Epithelial cell of proximal tubule (primary cell): ENCODE results near the gene BCKDK. TPM values are rescaled to one million over a fixed set of nuclear protein-coding genes. Genes with fewer than 3 reads are reported as not detected.

Experiments used
- DNase-seq: peaks from one replicate; pipeline ENCODE4 v3.0.0-alpha.2; 2011; ENCODE audit warnings: low read depth
- H3K4me3 ChIP-seq: 2 replicates; pipeline ENCODE4 v1.5.1; 2011; ENCODE audit warnings: low read depth, mild to moderate bottlenecking, low read length
- CTCF ChIP-seq: conservative IDR thresholded peaks from 2 replicates; pipeline ENCODE4 v1.5.1; 2012; ENCODE audit warnings: low read depth, mild to moderate bottlenecking, low read length
- total RNA-seq: library from RNA; depleted of rRNA; stranded (reverse); fragments of >200 nt; gene quantifications from 2 replicates; pipeline ENCODE4 v1.2.3, GENCODE V29; 2015

The BCKDK gene
- total RNA-seq, 1 donor from 2014 or later: 78.2 TPM

GRCh38 chr16:31080756-31081419, 27.3 kb upstream of the BCKDK start:
- DNase-seq: no peak
- no peak for TF ChIP-seq CTCF
- no peak overlapping the region for H3K4me3 ChIP-seq

DNA sequence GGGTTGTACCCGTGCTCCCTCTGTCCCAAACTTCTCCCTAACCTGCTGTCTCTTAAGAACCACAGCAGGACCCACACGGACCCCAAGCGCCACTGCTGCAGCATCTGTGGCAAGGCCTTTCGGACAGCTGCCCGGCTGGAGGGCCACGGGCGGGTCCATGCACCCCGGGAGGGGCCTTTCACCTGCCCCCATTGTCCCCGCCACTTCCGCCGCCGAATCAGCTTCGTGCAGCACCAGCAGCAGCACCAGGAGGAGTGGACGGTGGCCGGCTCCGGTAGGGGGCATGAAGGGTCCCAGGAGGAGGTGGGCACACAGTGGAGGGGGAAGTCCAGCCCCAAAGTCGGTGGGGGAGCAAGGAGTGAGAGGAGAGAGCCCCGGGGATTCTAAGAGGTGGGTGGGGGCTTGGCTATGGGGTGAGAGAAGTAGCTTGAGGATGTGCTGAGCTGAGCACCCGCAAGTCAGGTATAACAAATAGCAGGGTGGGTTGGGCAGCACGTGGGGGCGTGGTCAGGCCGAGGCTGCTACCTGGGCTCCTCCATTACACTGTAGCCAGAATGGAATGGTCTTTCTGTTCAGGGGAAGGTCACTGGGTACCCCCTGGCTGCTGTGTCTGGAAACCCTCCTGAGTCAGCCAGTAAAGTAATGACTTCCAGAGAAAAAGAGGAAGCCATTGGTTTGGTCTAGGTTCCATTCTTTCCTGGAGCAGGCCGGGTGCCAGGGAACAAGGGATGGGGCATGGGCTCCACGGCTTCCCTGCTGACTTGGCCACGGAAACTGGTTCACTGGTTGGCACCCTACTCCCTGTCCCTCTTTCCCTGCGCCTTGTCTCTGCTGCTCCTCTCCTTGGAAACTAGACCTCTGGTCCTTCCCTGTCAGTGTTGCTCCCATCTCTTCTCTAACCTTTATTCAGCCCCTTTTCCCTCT, 26.5 kb upstream of the BCKDK start:
- no peak overlapping the region for H3K4me3 ChIP-seq
- no peak for DNase-seq
- no peak for TF ChIP-seq CTCF

- no peak overlapping the region for H3K4me3 ChIP-seq
- TF ChIP-seq CTCF: no peak
- DNase-seq: no peak
Measured at GRCh38 chr16:31082368-31083045, 25.7 kb upstream of the BCKDK start.

DNA sequence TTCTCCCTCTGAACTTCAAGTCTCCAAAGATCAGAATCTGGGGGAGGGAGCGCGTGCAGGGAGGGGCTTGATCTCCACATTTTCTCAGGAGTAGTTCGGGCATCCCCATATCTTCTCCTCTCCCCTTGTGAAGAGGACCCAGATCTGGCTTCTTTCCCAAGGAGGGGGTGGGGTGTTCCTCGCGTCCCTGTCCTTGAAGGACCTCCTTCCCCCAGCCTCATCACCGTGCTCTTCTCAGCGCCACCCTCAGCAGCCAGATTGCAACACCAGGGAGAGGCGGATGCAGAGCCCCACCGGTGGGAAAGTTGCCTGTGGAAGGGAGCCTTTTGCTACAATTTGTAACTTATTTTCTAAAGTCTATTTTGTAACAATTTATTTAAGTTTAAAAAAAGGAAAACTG, 25.1 kb upstream of the BCKDK start:
- H3K4me3 ChIP-seq: no peak overlapping the region
- TF ChIP-seq CTCF: no peak
- no peak for DNase-seq

- no peak overlapping the region for H3K4me3 ChIP-seq
- no peak for DNase-seq
- no peak for TF ChIP-seq CTCF
Measured at GRCh38 chr16:31083556-31083955, 24.6 kb upstream of the BCKDK start.

- no peak overlapping the region for H3K4me3 ChIP-seq
- no peak for TF ChIP-seq CTCF
- no peak for DNase-seq
Measured at GRCh38 chr16:31083981-31084380, 24.2 kb upstream of the BCKDK start.
